Tibial nerve (tissue), 4 donors: ENCODE data around the gene PFKFB2.

Source experiments
- CTCF ChIP-seq, 5 experiments: fragments of 200-600 bp in 3 of 5; fragments of 450-650 bp in 2 of 5; sonication (generic) in 3 of 5; IDR thresholded peaks; one replicate each; pipeline ENCODE4 v1.5.1; 2016 to 2019; ENCODE audit warnings: antibody characterized with exemption in 5 of 5, mild to moderate bottlenecking in 3 of 5, moderate library complexity in 2 of 5
- EP300 ChIP-seq, 2 donors: sonication (generic); formaldehyde crosslinking; IDR thresholded peaks; one replicate each; pipeline ENCODE4 v1.6.1; 2017; ENCODE audit warnings: antibody characterized with exemption in 2 of 2, mild to moderate bottlenecking in 1 of 2
- POLR2A ChIP-seq, 2 donors: fragments of 450-650 bp; IDR thresholded peaks; one replicate each; pipeline ENCODE4 v1.6.1; 2017; ENCODE audit warnings: antibody characterized with exemption in 2 of 2, mild to moderate bottlenecking in 2 of 2, moderate library complexity in 2 of 2

DNA sequence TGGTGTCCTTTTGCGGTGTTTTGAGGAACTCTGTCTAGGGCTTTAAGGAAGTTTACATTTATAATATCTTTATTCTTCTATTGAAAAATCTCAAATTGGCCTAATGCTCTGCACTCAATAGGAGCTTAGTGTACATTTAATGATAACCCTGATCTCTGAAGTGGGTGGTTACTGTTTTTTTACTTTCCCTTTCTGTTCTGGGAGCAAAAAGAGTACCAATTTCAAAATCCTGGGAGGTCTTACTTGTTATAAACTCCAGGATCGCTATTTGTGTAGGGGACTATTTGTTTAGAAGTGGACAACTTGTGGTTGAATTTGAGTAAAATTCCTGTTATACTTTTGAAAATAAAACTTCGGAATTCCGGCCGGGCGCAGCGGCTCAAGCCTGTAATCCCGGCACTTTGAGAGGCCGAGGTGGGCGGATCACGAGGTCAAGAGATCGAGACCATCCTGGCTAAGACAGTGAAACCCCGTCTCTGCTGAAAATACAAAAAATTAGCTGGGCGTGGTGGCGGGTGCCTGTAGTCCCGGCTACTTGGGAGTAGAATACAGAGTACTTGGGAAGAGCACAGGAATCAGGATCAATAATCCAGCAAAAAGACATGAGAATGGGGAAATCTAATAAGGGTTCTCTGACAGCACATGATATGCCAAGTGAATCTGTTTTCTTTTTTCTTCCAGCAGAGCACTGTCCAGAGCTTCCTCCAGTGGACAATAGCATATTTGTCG lies 36.7 kb downstream of the PFKFB2 start:
- TF ChIP-seq CTCF (IDR thresholded peaks at IDR 0.05) (no peak), EP300 (IDR thresholded peaks at IDR 0.05) (no peak), POLR2A (IDR thresholded peaks at IDR 0.05) (no peak)
